Sciatic nerve (tissue), 2 donors: ENCODE data around the gene C6orf52. TPM values are rescaled to one million over a fixed set of nuclear protein-coding genes. Genes with fewer than 3 reads are reported as not detected.
"Not testable (repeated sequence)": the region's sequence is repeated elsewhere in the genome, so short reads cannot be mapped to it uniquely, and the experiment has no call there.

Experiments
- ATAC-seq: fragments of 200-7000 bp; cut with Tn5 transposase; one replicate; pipeline ENCODE4 v1.9.1; 2020; ENCODE audit warnings: mild to moderate bottlenecking, moderate library complexity
- DNase-seq: peaks from one replicate; pipeline ENCODE4 v3.0.0-alpha.2; 2020; ENCODE audit warnings: low spot score
- intact Hi-C: fragments of 100-400 bp; cut with DNase I; formaldehyde crosslinking; loops from one replicate; pipeline ENCODE4 v1.14.2; 2022
- total RNA-seq: library from RNA; stranded (reverse); fragmentation: NEBNext Ultra II Directional; extraction: Animal tissue kit (Norgen Biotek cat#: 25700); gene quantifications from one replicate; pipeline ENCODE4 v1.2.1, GENCODE V29; 2021
- donor health status: DM: no; HTN: no; CAD: no.
- donor health status: DM: no; HTN: no; CAD: no.

Gene C6orf52
- 1.1 TPM for total RNA-seq

DNA sequence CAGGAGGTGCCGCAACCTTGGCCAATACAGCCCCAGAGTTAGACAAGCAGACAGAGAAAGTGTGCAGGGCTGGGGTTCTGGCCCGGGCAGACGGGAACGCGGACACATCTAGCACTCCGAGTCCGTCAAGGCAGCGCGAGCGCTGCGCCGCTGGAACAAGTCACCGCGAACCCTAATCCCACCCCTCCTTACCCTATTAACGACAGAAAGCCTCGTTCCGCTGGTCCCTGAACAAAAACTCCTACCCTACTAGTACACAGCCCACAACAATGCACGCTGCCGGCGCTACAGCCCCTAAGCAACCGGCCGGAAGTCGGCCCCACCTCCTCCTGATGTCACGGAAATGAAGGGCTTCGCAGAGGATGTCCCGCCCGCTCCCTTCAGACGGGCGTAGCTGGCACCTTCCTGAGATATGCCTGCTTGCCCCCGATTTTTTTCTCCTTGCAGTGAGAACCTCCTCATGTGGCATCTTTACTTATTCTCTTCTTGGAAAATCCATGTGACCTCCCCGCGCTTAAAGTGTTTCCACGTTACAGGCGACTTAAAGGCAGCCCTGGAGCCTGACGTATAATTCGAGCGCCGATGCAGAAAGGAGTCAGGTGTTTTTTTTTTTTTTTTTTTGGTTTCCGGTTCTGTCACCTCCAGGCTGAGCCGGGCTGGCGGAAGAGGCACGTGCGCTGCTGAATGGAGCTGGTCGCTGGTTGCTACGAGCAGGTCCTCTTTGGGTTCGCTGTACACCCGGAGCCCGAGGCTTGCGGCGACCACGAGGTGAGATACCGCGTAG lies at the start of gene C6orf52, which contains the start of gene PAK1IP1:
TSS of gene C6orf52 (minus strand) at position 315 of the 784 bp plus-strand sequence. CDS start 7,066 bp downstream, outside the sequence.
TSS of gene PAK1IP1 (plus strand) at position 671 of the 784 bp plus-strand sequence. CDS start at position 685, 14 bp downstream.
- DNase-seq (peak; percentile 94), ATAC-seq (peak; percentile 100)
- intact Hi-C loops, result loop anchor here (10.0 kb wide), 1 partner anchor 50 kb away; the partner anchor contains the start of gene TMEM14B

DNA sequence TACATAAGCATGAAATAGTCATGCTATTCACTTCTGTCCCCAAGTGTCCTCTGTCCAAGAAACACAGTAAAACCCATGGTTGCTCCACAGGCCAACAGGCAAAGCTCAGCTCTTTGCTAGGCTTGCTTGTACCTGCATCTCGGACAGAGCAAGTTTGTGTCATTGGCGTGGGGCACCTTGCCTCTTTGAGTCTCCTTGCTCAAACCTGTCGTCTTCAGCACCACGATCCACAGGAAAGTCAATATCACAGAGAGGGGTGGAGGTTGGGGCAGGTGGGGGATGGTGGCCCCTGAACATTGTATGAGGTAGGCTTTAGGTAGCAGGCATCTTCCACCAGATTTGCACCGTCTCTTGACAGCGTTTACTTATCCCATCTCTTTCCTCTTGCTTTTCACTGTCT lies 49.1 kb upstream of the C6orf52 start:
- intact Hi-C loops, result loop anchor here (10.0 kb wide), 1 partner anchor 49 kb away; the partner anchor contains the start of genes C6orf52 and PAK1IP1
- ATAC-seq, result no peak

DNA sequence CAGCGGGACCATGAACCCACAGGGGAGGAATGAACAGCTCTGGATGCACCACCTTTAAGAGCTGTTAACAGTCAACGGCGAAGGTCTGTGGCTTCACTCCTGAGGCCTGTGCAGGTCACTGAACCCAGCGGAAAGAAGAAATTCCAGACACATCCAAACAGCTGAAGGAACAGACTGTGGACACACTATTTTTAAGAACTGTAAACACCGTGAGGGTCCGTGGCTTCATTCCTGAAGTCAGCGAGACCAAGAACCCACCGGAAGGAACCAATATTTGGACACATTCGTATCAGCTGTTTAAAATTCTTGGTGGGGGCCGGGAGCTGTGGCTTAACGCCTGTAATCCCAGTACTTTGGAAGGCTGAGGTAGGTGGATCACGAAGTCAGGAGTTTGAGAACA lies 47.8 kb upstream of the C6orf52 start:
- ATAC-seq (no peak), DNase-seq (no peak)
- intact Hi-C loops, result loop anchor here (10.0 kb wide), 1 partner anchor 47 kb away; the partner anchor contains the start of genes C6orf52 and PAK1IP1

More for the DNA sequence above, 49.1 kb upstream of the C6orf52 start:
- DNase-seq, result no peak

DNA sequence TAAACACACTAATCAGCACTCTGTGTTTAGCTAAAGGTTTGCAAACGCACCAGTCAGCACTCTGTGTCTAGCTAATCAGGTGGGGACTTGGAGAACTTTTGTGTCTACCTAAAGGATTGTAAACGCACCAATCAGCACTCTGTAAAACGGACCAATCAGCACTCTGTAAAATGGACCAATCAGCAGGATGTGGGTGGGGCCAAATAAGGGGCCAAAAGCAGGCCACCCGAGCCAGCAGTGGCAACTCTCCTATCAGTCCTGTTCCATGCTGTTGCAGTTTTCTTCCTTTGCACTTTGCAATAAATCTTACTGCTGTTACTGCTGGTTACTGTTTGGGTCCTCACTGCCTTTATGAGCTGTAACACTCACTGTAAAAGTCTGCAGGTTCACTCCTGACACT lies 47.2 kb upstream of the C6orf52 start:
- ATAC-seq, DNase-seq: not testable (repeated sequence)
- intact Hi-C loops, result loop anchor here (10.0 kb wide), 1 partner anchor 47 kb away; the partner anchor contains the start of genes C6orf52 and PAK1IP1

DNA sequence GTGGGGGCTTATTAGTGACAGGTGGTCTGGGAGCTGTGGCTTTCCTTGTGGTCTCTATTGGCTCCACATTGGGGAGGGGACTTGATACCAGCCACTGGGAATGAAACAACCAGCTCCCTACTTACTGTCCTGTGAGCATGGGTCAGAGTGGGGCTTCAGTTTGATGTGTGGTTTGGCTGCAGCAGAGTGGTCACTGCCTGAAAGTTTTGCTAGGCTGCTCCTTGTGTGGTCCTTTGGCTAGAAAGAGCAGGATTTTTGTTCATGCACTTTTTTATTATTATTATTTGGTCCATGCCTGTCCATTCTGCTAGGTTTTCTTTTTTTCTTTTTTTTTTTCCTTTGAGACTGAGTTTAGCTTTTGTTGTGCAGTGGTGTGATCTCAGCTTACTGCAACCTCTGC lies 45.6 kb upstream of the C6orf52 start:
- intact Hi-C loops, result loop anchor here (10.0 kb wide), 1 partner anchor 45 kb away; the partner anchor contains the start of genes C6orf52 and PAK1IP1
- DNase-seq (no peak), ATAC-seq (no peak)

DNA sequence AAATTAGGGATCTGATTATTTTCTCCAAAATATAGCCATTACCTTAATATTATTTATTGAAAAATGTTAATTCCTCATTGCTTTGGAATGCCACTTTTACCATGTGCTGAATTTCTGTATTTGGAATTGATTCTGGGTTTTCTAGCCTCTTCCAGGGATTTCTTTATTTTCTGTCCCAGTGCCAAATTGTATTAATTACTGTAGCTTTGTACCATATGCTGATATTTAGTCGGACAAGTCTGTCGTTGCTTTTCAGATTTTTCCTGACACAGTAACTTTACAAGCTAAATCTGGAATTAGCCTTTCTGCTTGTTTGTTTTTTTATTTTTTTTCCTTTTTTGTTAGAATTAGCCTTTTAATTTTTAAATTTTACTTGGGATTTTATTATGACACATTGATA lies 42.3 kb upstream of the C6orf52 start:
- intact Hi-C loops, result no loop called here
- no peak for DNase-seq
- ATAC-seq, result no peak

DNA sequence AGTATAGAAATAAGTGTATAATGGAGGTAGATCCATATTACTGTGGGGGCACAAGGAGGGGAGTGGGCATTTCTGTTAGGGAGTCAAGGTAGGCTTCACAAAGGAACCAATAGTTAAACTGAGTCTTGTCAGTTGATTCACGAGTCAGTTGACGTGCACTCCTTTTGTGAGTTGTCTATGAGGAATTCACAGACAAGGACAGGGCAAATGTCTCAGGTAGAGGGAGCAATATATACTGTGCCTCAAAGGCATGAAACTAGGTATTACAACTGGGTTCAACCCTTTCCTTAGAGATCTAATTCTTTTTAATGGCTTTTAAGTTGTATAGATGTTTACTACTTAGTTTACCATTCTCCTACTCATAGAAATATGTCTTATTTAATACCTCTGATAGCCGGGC lies 39.4 kb upstream of the C6orf52 start:
- DNase-seq (no peak), ATAC-seq (no peak)
- intact Hi-C loops, result no loop called here

DNA sequence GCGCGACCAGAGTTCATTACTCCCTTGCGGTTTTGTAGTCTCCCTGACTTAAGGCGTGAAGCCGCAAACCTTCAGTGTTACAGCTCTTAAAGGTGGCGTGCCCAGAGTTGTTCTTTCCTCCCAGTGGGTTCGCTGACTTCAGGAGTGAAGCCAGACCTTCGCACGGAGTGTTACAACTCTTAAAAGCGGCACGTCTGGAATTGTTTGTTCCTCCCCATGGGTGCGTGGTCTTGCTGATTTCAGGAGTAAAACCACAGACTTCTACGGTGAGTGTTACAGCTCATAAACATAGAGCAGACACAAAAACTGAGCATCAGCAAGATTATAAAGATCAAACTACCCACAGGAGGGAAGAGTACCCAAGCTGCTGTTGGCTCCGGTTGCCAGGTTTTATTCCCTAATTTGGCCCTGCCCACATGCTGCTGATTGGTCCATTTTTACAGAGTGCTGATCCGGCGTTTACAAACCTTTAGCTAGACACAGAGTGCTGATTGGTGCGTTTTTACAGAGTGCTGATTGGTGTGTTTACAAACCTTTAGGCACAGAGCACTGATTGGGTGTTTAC lies 38.8 kb upstream of the C6orf52 start:
- DNase-seq (no peak), ATAC-seq (no peak)
- intact Hi-C loops, result no loop called here

DNA sequence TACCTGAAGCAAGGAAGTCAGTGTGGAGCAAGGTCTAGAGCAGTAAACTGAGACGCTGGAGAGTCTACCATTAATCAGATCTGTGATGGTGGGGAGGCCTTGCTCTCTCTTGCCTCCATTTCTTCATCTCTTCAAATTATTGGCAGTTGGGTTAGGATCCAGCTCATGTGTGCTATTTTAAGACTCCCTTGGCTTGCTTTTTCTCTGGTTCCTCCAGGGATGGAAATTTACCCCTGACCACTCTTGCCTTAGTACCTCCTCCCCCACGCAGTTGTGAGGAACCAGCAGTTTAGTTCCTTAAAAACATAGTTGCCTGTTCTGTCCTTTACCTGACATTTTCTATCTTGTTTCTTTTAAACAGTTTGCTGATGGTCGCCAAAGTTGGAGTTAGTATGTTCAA lies 35.8 kb upstream of the C6orf52 start:
- DNase-seq (no peak), ATAC-seq (no peak)
- intact Hi-C loops, result no loop called here

DNA sequence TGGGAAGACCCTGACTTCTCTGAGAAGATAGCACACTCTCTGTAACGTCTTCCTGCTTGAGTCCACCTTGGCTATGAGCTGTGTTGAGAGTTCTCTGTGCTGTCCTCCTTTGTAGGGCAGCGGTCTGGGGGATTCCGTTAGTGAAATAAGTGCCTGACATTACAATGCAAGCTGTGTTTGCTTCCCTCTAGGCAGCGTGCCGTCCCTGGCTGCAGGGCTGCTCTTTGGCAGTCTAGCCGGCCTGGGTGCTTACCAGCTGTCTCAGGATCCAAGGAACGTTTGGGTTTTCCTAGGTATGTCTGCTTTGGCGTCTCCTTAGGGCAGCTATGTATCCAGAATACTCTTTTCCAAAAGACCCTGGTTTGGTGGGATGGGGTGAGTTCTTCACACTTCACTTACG lies 31.3 kb upstream of the C6orf52 start:
- intact Hi-C loops, result no loop called here
- DNase-seq (no peak), ATAC-seq (no peak)

DNA sequence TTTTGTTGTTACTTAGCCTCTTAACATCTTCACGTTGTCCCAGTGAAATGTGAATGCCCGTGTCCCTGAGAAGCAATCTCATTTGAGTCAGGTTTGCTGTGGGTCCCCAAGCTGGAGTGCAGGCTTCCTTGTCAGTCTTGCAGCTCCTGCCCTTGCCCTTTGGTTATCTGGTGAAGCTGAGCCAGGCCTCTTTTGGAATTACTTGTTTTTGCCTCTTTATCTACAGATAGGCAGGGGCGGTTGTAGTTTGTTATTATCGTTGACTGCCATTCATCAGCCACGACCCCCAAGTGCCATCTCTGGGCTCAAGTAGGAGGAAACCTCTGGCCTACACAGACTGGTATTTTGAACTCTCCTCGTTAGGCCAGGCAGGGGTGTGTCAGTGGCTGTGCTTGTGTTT lies 30.6 kb upstream of the C6orf52 start:
- no peak for DNase-seq
- no peak for ATAC-seq
- intact Hi-C loops, result no loop called here

DNA sequence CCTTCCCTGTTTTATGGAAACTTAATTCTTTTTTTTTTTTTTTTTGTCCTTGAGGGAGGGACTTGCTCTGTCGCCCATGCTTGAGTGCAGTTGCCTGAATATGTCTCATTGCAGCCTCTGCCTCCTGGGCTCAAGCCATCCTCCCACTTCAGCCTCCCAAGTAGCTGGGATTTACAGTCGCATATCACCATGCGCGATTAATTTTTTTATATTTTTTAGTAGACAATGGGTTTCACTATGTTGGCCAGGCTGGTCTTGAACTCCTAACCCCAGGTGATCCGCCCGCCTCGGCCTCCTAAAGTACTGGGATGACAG lies 29.1 kb upstream of the C6orf52 start:
- ATAC-seq (peak; percentile 0), DNase-seq (no peak)
- intact Hi-C loops, result no loop called here

DNA sequence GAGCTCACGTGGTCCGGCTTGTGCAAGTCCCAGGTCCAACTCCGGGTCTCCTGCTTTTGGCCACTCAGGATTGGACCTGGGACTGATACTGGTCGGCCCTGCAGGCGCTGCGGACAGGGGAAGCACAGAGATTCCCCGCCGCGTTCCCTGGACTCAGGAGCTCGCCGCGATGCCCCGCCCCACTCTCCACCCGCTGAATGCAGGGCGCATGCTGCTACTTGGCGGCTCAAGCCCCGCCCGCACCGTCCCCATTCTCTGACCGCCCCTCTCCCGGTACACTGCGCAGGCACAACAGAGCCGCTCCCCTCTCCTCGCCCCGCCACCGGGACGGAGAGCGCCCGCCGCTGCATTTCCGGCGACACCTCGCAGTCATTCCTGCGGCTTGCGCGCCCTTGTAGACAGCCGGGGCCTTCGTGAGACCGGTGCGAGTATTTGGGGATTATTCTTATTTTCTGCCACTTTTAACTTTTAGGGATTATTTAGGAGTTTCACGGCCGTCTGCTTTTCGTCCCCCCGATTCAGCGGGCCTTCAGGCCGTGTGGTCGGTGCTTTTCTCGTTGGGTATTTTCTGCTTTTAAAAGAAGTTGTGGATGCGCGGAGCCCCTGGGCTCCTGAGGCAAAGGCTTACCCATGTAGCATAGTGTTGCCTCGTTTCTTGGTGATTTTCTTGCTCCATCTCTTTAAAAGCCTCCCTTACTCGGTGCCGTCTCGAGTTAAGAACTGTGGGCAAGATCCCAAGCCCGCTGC lies 28.6 kb upstream of the C6orf52 start, which contains the start of gene TMEM14C:
TSS of gene TMEM14C (plus strand) at position 251 of the 747 bp plus-strand sequence. CDS start 1,544 bp downstream, outside the sequence.
- peak; percentile 99 for ATAC-seq
- peak; percentile 99 for DNase-seq
- intact Hi-C loops, result no loop called here

DNA sequence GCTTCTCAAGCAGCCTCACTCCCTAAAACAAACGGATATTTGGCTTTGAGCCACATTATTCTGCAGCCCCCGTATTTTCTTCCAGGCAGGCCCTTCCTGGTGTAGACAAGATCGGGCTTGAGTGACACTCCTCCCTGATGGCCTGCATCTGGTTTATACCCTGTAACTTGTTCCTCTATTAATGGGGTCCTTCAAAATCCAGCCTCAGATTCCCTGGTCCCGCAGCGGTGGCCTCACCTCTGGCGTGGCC lies 28.1 kb upstream of the C6orf52 start:
- DNase-seq (no peak), ATAC-seq (no peak)
- intact Hi-C loops, result no loop called here

DNA sequence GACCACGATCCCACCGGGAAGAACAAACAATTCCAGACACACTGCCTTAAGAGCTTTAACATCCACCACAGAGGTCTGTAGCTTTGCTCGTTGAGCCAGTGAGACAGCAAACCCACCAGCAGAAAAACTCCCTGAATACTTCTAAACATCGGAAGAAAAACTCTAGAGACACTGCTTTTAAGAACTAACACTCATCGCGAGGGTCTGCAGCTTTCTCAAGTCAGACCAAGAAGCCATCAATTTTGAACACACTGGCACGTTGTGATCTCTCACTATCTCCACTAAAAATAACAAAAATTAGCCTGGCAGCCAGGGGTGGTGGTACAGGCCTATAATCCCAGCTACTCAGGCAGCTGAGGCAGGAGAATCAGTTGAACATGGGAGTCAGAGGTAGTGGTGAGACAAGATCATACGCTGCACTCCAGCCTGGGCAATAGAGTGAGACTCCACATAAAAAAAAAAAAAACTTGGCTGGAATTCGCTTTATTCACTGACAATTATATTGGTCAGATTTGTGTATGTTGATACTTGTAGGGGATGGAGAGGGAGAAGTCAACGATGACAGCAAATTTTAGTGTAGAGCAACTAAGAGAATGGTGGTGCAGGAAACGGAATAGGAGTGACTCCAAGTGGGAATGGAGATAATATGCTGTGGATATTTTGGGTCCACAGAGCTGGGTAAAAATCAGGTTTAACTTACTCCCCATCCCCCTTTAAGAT lies 27.6 kb upstream of the C6orf52 start:
- no peak for DNase-seq
- ATAC-seq, result no peak
- intact Hi-C loops, result no loop called here

DNA sequence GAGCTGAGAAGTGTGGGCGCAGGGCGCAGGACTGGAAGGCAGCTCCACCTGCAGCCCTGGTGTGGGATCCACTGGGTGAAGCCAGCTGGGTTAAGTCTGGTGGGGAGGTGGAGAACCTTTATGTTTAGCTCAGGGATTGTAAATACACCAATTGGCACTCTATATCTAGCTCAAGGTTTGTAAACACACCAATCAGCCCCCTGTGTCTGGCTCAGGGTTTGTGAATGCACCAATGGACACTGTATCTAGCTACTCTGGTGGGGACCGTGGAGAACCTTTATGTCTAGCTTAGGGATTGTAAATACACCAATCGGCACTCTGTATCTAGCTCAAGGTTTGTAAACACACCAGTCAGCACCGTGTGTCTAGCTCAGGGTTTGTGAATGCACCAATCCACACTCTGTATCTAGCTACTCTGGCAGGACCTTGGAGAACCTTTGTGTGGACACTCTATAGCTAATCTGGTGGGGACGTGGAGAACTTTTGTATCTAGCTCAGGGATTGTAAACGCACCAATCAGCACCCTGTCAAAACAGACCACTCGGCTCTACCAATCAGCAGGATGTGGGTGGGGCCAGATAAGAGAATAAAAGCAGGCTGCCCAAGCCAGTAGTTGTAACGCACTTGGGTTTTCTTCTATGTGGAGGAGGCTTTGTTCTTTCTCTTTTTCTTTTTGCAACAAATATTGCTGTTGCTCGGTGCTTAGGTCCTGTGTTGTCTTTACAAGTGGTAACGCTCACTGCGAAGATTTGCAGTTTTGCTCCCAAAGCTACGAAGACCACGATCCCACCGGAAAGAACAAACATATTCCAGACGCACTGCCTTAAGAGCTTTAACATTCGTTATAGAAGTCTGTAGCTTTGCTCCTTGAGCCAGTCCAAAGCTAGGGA lies 26.8 kb upstream of the C6orf52 start:
- ATAC-seq, DNase-seq, intact Hi-C loops: not testable (repeated sequence)

DNA sequence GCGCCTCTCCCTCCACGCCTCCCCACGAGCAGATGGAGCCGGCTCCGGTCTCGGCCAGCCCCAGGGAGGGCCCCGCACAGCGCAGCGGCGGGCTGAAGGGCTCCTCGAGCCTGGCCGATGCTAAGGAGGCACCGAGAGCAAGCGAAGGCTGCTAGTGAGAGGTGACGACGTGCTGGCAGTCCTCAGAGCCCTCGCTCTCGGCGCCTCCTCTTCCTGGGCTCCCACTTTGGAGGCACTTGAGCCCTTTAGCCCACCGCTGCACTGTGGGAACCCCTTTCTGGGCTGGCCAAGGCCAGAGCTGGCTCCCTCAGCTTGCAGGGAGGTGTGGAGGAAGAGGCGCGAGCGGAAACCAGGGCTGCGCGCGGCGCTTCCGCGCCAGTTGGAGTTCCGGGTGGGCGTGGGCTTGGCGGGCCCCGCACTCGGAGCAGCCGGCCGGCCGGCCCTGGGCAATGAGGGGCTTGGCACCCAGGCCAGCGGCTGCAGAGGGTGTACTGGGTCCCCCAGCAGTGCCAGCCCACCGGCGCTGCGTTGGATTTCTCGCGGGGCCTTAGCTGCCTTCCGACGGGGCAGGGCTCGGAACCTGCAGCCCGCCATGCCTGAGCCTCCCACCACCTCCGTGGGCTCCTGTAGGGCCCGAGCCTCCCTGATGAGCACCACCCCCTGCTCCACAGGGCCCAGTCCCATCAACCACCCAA lies 26.0 kb upstream of the C6orf52 start:
- ATAC-seq, result no peak
- intact Hi-C loops, result no loop called here

DNA sequence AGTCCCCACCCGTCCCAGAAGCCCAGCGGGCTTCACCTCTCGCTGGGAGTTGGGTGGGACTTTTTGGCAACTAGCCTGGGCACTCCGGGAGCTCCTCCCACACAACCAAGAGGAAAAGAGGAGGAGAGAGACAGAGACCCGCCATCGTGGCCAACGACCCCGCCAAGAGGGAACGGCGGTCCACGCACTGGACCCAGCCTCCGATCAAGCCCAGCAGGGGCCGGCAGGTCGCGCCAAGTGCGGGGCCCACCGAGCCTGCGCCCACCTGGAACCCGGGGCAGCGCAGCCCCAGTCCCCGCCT lies 25.5 kb upstream of the C6orf52 start:
- DNase-seq (peak; percentile 67), ATAC-seq (no peak)
- intact Hi-C loops, result no loop called here

More for the DNA sequence above, 26.0 kb upstream of the C6orf52 start:
- DNase-seq, result peak; percentile 64
